ENCODE measurements around the gene WWOX.

DNA sequence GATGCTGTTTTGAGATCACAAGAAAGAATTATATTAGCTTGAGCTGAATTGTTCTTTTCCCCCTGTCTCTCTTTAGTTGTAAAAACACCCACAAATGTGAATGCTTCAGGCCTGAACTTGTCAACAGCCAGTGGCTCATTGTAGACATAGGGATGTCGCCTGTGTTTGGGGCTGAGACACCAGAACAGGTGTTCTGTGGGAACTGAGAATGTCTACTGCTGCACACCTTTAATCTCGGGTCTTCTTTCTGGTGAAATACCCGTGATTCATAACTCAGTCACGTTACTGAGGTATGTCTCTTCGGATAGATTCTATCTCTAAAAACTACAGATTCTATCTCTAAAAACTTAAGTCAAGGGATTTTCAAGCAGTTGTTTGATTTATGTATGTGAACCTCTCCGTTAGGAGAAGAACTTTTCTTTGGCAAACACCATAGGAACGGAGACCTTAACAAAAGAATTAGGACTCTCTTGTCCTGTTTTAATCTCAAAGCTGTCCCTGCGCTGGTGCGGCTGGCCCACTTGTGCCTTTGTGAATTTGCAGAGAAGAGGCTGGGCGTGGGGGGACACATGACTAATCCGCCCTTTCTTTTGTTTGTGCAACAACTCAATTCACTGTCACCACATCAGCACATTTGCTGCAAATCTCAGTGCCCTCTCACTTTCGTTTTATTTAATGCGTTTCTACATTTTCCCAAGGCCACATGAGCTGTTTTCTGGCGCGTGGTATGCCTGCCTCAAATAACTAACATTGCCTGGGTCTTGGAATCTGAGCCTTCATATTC, 858.1 kb downstream of the WWOX start:
- TF ChIP-seq, protein P1, sequence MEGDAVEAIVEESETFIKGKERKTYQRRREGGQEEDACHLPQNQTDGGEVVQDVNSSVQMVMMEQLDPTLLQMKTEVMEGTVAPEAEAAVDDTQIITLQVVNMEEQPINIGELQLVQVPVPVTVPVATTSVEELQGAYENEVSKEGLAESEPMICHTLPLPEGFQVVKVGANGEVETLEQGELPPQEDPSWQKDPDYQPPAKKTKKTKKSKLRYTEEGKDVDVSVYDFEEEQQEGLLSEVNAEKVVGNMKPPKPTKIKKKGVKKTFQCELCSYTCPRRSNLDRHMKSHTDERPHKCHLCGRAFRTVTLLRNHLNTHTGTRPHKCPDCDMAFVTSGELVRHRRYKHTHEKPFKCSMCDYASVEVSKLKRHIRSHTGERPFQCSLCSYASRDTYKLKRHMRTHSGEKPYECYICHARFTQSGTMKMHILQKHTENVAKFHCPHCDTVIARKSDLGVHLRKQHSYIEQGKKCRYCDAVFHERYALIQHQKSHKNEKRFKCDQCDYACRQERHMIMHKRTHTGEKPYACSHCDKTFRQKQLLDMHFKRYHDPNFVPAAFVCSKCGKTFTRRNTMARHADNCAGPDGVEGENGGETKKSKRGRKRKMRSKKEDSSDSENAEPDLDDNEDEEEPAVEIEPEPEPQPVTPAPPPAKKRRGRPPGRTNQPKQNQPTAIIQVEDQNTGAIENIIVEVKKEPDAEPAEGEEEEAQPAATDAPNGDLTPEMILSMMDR (IDR thresholded peaks at IDR 0.05; ENCODE audit: control extremely low read depth in 1 of 3, insufficient read depth in 1 of 3, low read depth in 1 of 3, low read length in 3 of 3), result no peak
- TF ChIP-seq RBBP5 (IDR thresholded peaks at IDR 0.05; ENCODE audit: borderline replicate concordance, low read depth, low read length), result no peak
- no peak for TF ChIP-seq RFX5 (IDR thresholded peaks at IDR 0.05; ENCODE audit: borderline replicate concordance, low read depth, low read length)
- TF ChIP-seq BACH1 (IDR thresholded peaks at IDR 0.05; ENCODE audit: low read length), result no peak
- no peak for TF ChIP-seq EZH2 (IDR thresholded peaks at IDR 0.05; ENCODE audit: low read depth, low read length, severe bottlenecking)
- no peak for TF ChIP-seq ZNF274 (IDR thresholded peaks at IDR 0.05; ENCODE audit: borderline replicate concordance, extremely low read depth, low read length)
- no peak for TF ChIP-seq CHD2 (IDR thresholded peaks at IDR 0.05; ENCODE audit: low read length)
- TF ChIP-seq, protein P2, sequence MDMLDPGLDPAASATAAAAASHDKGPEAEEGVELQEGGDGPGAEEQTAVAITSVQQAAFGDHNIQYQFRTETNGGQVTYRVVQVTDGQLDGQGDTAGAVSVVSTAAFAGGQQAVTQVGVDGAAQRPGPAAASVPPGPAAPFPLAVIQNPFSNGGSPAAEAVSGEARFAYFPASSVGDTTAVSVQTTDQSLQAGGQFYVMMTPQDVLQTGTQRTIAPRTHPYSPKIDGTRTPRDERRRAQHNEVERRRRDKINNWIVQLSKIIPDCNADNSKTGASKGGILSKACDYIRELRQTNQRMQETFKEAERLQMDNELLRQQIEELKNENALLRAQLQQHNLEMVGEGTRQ (IDR thresholded peaks at IDR 0.05; ENCODE audit: low read length), result no peak
- TF ChIP-seq POLR2AphosphoS5 (IDR thresholded peaks at IDR 0.05; ENCODE audit: low read depth, low read length), result no peak
- TF ChIP-seq SUZ12 (IDR thresholded peaks at IDR 0.05; ENCODE audit: low read length), result no peak
- no peak for TF ChIP-seq KDM1A (IDR thresholded peaks at IDR 0.05; ENCODE audit: borderline replicate concordance, low read length)
- TF ChIP-seq GTF2F1 (IDR thresholded peaks at IDR 0.05; ENCODE audit: borderline replicate concordance, low read depth, low read length), result no peak
- TF ChIP-seq SP4 (IDR thresholded peaks at IDR 0.05; ENCODE audit: low read length), result no peak
- TF ChIP-seq, protein P3, sequence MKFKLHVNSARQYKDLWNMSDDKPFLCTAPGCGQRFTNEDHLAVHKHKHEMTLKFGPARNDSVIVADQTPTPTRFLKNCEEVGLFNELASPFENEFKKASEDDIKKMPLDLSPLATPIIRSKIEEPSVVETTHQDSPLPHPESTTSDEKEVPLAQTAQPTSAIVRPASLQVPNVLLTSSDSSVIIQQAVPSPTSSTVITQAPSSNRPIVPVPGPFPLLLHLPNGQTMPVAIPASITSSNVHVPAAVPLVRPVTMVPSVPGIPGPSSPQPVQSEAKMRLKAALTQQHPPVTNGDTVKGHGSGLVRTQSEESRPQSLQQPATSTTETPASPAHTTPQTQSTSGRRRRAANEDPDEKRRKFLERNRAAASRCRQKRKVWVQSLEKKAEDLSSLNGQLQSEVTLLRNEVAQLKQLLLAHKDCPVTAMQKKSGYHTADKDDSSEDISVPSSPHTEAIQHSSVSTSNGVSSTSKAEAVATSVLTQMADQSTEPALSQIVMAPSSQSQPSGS (IDR thresholded peaks at IDR 0.05; ENCODE audit: low read length), result no peak

Measured in H1 (cell line).